ENCODE results near the gene GRWD1. TPM values are rescaled to one million over a fixed set of nuclear protein-coding genes. Genes with fewer than 3 reads are reported as not detected.

Gene GRWD1
- total RNA-seq, 2 experiments from 2014 or later = 21.4 to 21.7 TPM

- Mint-ChIP-seq H3K4me1 (ENCODE audit: low read depth) (peaks cover 27% of the 10 kb centered on the region), H3K27ac (peak overlapping the region; percentile 88), H3K36me3 (ENCODE audit: low read depth) (peaks cover 24% of the 10 kb centered on the region), H3K9me3 (no peaks in the 10 kb centered on the region), H3K27me3 (no peaks in the 10 kb centered on the region), H3K4me3 (peak overlapping the region; percentile 88)
- TF ChIP-seq CTCF (IDR thresholded peaks at IDR 0.05) = no peak
- peak overlapping the region; percentile 77 to 79 for H3K27ac ChIP-seq (ENCODE audit: low read depth in 1 of 2, low read length in 2 of 2)
- H3K4me3 ChIP-seq (ENCODE audit: low read length) = peak overlapping the region; percentile 71
- intact Hi-C loops (cut with DNase I, micrococcal nuclease) = loop anchor here in 1 of 2 experiments (1.0 kb wide), 1 partner anchor 35 kb away; the partner anchor contains the start of gene GRWD1
- H3K9me3 ChIP-seq (ENCODE audit: control insufficient read depth in 1 of 2, insufficient read depth in 1 of 2, low read length in 2 of 2) = no peaks in the 10 kb centered on the region
- peaks cover 26% of the 10 kb centered on the region for H3K36me3 ChIP-seq (ENCODE audit: insufficient read depth, low read length)
- ATAC-seq (ENCODE audit: poor library complexity) (peak; percentile 70), DNase-seq (peak in 11 of 14 experiments; percentile 20 to 61 (median 43))
- ChIA-PET CTCF (interaction anchor here (1.3 kb wide), 1 partner anchor 10 kb away, joined by 5 read pairs; no protein-coding TSS in a partner anchor), POLR2A (interaction anchor here (1.0 to 2.7 kb wide), 8 partner anchors 10 to 513 kb away, joined by 3 to 18 read pairs (median 5); partner anchors contain the start of genes RPL18, RUVBL2, SPHK2 and SYNGR4)
- H3K4me1 ChIP-seq (ENCODE audit: insufficient read depth, low read length) = peaks cover 26% of the 10 kb centered on the region
- no peaks in the 10 kb centered on the region for H3K27me3 ChIP-seq (ENCODE audit: control insufficient read depth in 1 of 2, insufficient read depth in 2 of 2, low read length in 2 of 2)
Measured at GRCh38 chr19:48480183-48480557, 34.4 kb downstream of the GRWD1 start.

- ATAC-seq (ENCODE audit: poor library complexity) (peak; percentile 81), DNase-seq (peak in 13 of 14 experiments; percentile 32 to 77 (median 57))
- H3K9me3 ChIP-seq (ENCODE audit: control insufficient read depth in 1 of 2, insufficient read depth in 1 of 2, low read length in 2 of 2) = no peaks in the 10 kb centered on the region
- peak overlapping the region; percentile 77 to 79 for H3K27ac ChIP-seq (ENCODE audit: low read depth in 1 of 2, low read length in 2 of 2)
- ChIA-PET POLR2A (interaction anchor here (0.6 to 2.7 kb wide), 17 partner anchors 9 to 520 kb away, joined by 3 to 18 read pairs (median 4); partner anchors contain the start of genes CARD8, GRWD1, RPL18 and RUVBL2), CTCF (interaction anchor here (0.8 to 1.3 kb wide), 2 partner anchors 9 kb away, joined by 5 to 8 read pairs; no protein-coding TSS in a partner anchor)
- H3K4me1 ChIP-seq (ENCODE audit: insufficient read depth, low read length) = peaks cover 22% of the 10 kb centered on the region
- Mint-ChIP-seq H3K27ac (peak overlapping the region; percentile 88), H3K36me3 (ENCODE audit: low read depth) (peaks cover 18% of the 10 kb centered on the region), H3K27me3 (no peaks in the 10 kb centered on the region), H3K9me3 (no peaks in the 10 kb centered on the region), H3K4me1 (ENCODE audit: low read depth) (peaks cover 27% of the 10 kb centered on the region), H3K4me3 (peak overlapping the region; percentile 88)
- peak overlapping the region; percentile 71 for H3K4me3 ChIP-seq (ENCODE audit: low read length)
- intact Hi-C loops (cut with DNase I, micrococcal nuclease) = loop anchor here in 1 of 2 experiments (1.0 kb wide), 1 partner anchor 36 kb away; the partner anchor contains the start of gene GRWD1
- peaks cover 19% of the 10 kb centered on the region for H3K36me3 ChIP-seq (ENCODE audit: insufficient read depth, low read length)
- TF ChIP-seq CTCF (IDR thresholded peaks at IDR 0.05) = no peak
- no peaks in the 10 kb centered on the region for H3K27me3 ChIP-seq (ENCODE audit: control insufficient read depth in 1 of 2, insufficient read depth in 2 of 2, low read length in 2 of 2)
Measured at GRCh38 chr19:48480558-48481500, 35.0 kb downstream of the GRWD1 start.

GRCh38 chr19:48481846-48482639 lies 36.3 kb downstream of the GRWD1 start:
- peak overlapping the region; percentile 65 for H3K4me3 Mint-ChIP-seq
- Histone ChIP-seq H3K36me3 (ENCODE audit: insufficient read depth, low read length) (peaks cover 11% of the 10 kb centered on the region), H3K4me1 (ENCODE audit: insufficient read depth, low read length) (peaks cover 22% of the 10 kb centered on the region), H3K9me3 (ENCODE audit: control insufficient read depth in 1 of 2, insufficient read depth in 1 of 2, low read length in 2 of 2) (no peaks in the 10 kb centered on the region), H3K27me3 (ENCODE audit: control insufficient read depth in 1 of 2, insufficient read depth in 2 of 2, low read length in 2 of 2) (no peaks in the 10 kb centered on the region), H3K27ac (ENCODE audit: low read depth in 1 of 2, low read length in 2 of 2) (no peak overlapping the region), H3K4me3 (ENCODE audit: low read length) (no peak overlapping the region)
- H3K9me3 Mint-ChIP-seq = no peaks in the 10 kb centered on the region
- peaks cover 12% of the 10 kb centered on the region for H3K36me3 Mint-ChIP-seq (ENCODE audit: low read depth)
- ATAC-seq (ENCODE audit: poor library complexity) (no peak), DNase-seq (no peak)
- no peak for TF ChIP-seq CTCF (IDR thresholded peaks at IDR 0.05)
- no peaks in the 10 kb centered on the region for H3K27me3 Mint-ChIP-seq
- peaks cover 27% of the 10 kb centered on the region for H3K4me1 Mint-ChIP-seq (ENCODE audit: low read depth)
- ChIA-PET POLR2A (interaction anchor here (1.1 to 1.6 kb wide), 2 partner anchors 11 to 34 kb away, joined by 3 to 7 read pairs; no protein-coding TSS in a partner anchor), CTCF (no interaction called here)
- intact Hi-C loops (cut with DNase I, micrococcal nuclease) = no loop called here
- H3K27ac Mint-ChIP-seq = peak overlapping the region; percentile 69

All from CD4-positive, alpha-beta T cell (primary cell).